ENCODE measurements around the gene SMR3B.

SMR3B gene

GRCh38 chr4:70382691-70383181 is at the start of gene SMR3B:
TSS of gene SMR3B (plus strand) at chr4:70383131. CDS start at chr4:70384511, 1,380 bp downstream.
- no peak for DNase-seq

DNA sequence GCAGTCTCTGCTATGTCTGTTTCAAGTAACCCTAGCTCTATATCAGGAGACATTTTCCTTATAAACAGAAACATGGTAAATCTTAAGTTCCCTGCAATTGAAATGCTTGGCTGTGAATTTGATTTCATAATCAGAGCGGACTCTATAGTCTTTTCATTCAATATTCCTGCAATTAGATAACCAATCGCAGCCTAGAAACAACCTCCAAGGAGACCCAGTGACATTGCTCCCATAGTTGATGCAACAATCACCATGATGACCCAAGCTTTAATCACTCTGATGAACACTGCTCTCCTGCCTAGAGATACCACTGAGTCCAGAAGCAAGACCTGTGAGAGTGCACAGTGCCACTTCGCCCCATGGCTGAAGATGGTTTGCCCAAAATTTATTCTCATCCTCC is 48.2 kb upstream of the SMR3B start, which contains the start of gene CABS1:
Gene CABS1 (plus strand): TSS at position 301 of the 400 bp plus-strand sequence. CDS start 59 bp downstream, at position 360.
- DNase-seq = no peak

- DNase-seq = no peak
These were observed 46.9 kb upstream of the SMR3B start for GRCh38 chr4:70336043-70336442.

GRCh38 chr4:70337886-70338420 is 45.0 kb upstream of the SMR3B start:
- no peak for DNase-seq

- DNase-seq = no peak
These were observed 26.7 kb upstream of the SMR3B start for GRCh38 chr4:70356185-70356584.

DNA sequence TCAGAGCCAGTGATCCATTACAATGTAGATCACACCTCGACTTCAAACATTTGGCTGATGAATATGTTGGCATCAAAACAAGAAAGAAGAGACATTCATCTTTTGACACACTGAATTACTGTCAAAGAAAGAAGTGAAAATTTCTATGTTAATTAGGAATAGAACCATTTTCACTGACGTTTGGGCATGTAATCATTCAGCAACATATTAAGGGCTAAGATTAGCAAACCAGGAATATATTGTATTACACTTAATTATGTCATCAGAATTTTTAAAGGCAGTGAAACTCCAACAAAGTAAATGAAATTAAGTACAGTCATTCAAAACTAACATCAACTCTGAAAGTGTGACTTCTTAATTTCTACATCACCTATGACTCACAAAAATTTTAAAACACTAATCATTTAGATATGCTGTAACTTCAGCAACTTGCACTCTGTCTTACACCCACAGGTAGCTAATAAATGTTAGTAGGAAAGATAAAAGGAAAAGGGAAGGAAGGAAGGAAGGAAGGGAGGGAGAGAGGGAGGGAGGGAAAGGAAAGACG is 23.7 kb upstream of the SMR3B start:
- no peak for DNase-seq

GRCh38 chr4:70360460-70360859 is 22.5 kb upstream of the SMR3B start, which contains the start of gene SMR3A:
TSS of gene SMR3A (plus strand) at chr4:70360760. CDS start at chr4:70362116, 1,356 bp downstream.
- no peak for DNase-seq

GRCh38 chr4:70364002-70364401 is 18.9 kb upstream of the SMR3B start:
- DNase-seq = no peak

- peak; percentile 0 for DNase-seq
These were observed 17.5 kb upstream of the SMR3B start for GRCh38 chr4:70365479-70365878.

- DNase-seq = no peak
These were observed 15.1 kb upstream of the SMR3B start for GRCh38 chr4:70367813-70368212.

DNA sequence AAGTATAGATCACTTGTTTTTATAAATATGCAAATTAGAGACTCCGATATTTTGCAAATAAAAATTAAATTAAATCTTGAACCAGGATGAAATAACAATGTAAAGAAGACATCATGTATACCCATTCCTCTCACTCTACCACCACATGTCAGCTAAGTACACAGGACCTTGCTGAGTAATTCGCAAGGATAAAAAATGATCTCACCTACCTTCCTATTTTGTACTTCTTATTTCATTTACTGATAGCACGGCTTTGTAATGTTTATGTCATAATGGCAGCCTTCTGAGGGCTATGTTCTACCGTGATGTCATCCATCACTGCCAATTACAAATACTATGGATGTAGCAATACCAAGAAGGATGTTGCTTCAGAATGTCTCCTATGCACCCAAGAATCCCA is 10.9 kb upstream of the SMR3B start:
- DNase-seq = no peak

DNA sequence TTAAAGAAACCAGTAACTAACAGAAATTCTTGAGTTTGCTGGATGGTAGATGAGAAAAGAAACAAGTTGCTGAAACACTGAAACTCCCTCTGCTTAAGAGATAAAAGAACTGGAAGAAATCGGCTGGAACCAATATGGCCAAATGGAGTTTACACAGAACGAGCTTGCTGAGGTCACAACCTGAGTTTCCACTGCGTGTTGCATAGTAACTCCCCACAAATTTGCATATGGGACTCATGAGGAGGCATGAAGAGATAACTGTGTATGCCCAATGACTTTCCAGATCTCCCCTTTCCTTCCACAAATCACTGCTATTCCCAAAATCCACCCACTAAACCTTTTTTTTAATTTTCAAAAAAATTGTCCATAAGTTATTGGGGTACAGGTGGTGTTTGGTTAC is 10.2 kb upstream of the SMR3B start:
- DNase-seq = no peak

- DNase-seq = no peak
These were observed 2.4 kb upstream of the SMR3B start for GRCh38 chr4:70380578-70380977.

DNA sequence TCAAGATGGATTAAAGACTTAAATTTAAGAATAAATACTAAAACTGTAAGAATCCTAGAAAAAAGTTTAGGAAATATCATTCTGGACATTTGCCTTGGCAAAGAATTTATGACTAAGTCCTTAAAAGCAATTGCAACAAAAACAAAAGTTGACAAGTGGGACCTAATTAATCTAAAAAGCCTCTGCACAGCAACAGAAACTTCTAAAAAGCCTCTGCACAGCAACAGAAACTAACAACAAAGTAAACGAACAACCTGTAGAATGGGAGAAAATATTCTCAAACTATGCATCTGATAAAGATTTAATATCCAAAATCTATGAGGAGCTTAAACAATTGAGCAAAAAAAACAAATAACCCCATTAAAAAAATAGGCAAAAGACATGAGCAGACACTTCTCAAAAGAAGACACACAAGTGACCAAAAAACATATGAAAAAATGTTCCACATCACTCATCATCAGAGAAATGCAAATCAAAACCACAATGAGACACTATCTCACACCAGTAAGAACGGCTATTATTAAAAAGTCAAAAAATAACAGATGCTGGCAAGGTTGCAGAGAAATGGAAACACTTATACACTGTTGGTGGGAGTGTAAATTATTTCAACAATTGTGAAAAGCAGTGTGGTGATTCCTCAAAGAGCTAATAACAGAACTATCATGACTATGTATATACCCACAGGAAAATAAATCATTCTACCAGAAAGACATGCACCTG is 9.3 kb downstream of the SMR3B start:
- DNase-seq = no peak

DNA sequence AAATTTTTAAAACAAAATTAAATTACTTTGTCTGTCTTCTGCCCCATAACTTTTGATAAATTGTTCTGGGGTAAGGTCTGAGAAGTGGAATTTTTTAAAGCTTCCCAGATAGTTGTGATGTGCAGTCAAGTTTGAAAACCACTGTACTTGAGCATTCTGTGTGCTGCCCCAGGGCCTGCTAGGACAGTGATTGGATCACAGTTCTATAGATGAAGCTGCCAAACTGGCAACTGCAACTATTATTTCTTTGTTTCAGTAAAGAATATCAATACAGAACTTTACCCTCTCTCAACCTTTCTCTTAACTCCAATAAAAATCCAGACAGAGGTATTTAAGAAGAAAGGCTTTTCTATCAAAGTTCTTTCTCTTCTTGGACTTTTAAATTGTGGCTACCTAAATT is 14.6 kb downstream of the SMR3B start, which contains the start of gene OPRPN:
Gene OPRPN (plus strand): TSS at position 361 of the 400 bp plus-strand sequence. CDS start 1,346 bp downstream, outside the sequence.
- DNase-seq = no peak

DNA sequence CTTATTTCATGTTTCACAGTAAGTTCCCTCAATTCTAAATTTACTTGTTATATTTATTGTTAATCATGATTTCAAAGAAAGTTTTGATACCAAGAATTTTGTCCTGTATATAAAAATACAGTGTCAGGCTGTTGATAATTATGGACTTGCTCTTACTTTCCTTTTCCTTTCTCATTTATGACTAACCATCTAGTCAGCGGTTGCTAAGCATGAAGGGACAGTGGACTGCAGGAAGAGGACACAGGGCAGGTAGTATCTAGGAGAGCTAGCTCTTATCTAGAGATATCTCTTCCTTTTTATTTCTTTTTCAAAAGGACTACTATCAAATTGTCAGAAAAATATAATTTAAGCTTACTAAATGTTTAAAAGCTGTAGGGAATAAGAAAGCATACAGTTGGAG is 16.4 kb downstream of the SMR3B start:
- no peak for DNase-seq

GRCh38 chr4:70402762-70403161 is 19.8 kb downstream of the SMR3B start:
- no peak for DNase-seq

DNA sequence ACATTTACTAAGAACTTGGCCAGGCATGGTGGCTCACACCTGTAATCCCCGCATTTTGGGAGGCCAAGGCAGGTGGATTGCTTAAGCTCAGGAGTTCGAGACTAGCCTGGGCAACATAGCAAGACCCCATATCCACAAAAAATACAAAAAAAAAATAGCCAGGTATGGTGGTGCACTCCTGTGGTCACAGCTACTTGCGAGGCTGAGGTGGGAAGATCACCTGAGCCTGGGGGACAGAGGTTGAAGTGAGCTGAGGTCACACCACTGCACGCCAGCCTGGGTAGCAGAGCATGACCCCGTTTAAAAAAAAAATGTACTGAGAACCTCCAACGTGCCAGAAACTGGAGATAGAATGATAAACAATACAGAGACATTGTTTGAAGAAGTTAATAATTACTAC is 22.8 kb downstream of the SMR3B start:
- no peak for DNase-seq

- no peak for DNase-seq
These were observed 42.4 kb downstream of the SMR3B start for GRCh38 chr4:70425306-70425705.

DNA sequence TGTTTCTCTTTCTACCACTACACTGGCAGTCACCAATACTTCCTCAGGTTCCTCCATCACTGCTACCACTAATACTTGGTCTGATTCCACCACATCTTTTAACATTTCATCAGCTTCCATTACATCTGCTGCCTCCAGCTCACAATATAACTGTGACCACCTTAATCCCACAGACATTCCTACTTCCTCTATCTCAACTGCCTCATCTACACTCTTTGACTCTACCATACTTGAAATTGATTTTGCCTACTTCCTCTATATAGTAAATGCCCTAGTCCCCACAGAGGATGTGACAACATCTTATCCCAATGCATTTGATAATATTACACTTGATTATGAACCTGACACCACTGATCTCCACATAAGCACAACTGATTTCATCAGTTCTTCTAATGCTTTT is 43.9 kb downstream of the SMR3B start:
- DNase-seq = no peak

- no peak for DNase-seq
These were observed 54.3 kb downstream of the SMR3B start for GRCh38 chr4:70437197-70437596.
